GM12872 (cell line): ENCODE results near the gene TMEM154.

Experiments
- CTCF ChIP-seq: IDR thresholded peaks from 3 replicates; pipeline ENCODE4 v1.5.1; 2011; ENCODE audit warnings: low read depth, mild to moderate bottlenecking, low read length, moderate library complexity; ENCODE audit not compliant: insufficient read depth

Gene TMEM154

GRCh38 chr4:152588869-152589268 lies 90.9 kb downstream of the TMEM154 start:
- no peak for TF ChIP-seq CTCF

- TF ChIP-seq CTCF: no peak
Observed at GRCh38 chr4:152587127-152587526, 92.7 kb downstream of the TMEM154 start.

DNA sequence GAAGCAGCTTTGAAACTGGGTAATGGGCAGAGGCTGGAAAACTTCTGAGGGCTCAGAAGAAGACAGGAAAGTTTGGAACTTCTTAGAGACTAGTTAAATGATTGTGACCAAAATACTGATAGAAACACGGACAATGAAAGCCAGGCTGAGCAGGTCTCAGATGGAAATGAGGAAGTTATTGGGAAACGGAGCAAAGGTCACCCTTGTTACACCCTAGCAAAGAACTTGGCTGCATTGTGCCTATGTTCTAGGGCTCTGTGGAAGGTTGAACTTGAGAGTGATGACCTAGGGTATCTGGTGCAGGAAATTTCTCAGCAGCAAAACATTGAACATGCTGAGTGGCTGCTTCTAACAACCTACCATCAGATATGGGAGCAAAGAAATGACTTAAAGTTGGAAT lies 93.1 kb downstream of the TMEM154 start:
- TF ChIP-seq CTCF: no peak

- no peak for TF ChIP-seq CTCF
Observed at GRCh38 chr4:152585023-152585441, 94.8 kb downstream of the TMEM154 start.

GRCh38 chr4:152581536-152582160 lies 98.1 kb downstream of the TMEM154 start:
- peak; percentile 16; the same call in 1 of the 3 replicates for TF ChIP-seq CTCF

DNA sequence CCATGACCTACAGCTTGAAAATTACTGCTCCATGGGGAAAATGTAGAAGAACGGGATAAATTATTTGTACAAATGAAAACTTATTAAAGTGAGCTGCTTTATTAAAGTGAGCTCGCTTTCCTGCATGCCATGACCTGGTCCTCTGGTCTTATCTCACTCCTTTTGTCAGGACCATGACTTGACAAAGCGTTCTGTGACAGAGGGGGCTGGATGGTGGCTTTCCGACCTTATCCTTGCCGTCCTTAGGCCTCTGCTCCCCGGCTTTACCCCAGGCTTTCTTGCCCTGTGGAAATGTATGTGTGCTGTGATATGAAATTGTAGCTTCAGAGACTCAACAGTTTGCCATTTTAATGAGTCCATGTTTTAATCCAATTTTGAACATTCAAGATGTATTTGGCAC lies 99.9 kb downstream of the TMEM154 start:
- TF ChIP-seq CTCF: no peak

DNA sequence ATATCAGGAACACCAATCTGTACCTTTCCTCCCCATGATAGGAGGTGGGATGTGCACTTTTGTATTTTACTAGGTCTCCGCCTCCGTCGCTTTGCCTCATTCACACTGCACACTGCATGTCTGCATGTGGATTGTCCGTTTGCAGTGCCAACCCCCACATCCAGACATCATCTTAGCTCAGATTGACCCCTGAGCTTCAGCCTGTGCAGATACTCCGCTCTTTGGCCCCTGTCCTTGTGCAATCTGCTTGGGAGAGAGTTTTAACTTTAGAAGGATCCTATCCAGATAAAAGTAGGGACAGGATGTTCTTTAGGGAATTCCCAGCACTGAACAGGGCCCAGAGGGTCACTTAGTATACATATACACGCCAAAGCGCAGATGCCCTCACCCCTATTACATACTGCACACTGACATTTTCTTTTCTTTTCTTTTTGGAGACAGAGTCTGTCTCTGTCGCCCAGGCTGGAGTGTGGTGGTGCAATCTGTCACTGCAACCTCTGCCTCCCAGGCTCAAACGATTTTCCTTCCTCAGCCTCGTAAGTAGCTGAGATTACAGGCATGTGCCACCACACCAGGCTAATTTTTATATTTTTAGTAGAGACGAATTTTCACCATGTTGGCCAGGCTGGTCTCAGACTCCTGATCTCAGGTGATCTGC lies 100.6 kb downstream of the TMEM154 start:
- no peak for TF ChIP-seq CTCF
